22Rv1 (cell line): ENCODE data around the gene SLC2A4RG.
A peak's percentile ranks its signal among the peaks of the same experiment; 100 is the strongest.

Experiments
- H3K27ac ChIP-seq: fragments of 450-650 bp; 2 replicates; pipeline ENCODE4 v1.5.1; 2017
- CTCF ChIP-seq: fragments of 450-650 bp; IDR thresholded peaks from 2 replicates; pipeline ENCODE4 v1.5.1; 2017; ENCODE audit warnings: mild to moderate bottlenecking
- ZFX ChIP-seq: fragments of 450-650 bp; IDR thresholded peaks from 2 replicates; pipeline ENCODE4 v1.6.1; 2017; ENCODE audit warnings: antibody characterized with exemption, borderline replicate concordance

SLC2A4RG gene

DNA sequence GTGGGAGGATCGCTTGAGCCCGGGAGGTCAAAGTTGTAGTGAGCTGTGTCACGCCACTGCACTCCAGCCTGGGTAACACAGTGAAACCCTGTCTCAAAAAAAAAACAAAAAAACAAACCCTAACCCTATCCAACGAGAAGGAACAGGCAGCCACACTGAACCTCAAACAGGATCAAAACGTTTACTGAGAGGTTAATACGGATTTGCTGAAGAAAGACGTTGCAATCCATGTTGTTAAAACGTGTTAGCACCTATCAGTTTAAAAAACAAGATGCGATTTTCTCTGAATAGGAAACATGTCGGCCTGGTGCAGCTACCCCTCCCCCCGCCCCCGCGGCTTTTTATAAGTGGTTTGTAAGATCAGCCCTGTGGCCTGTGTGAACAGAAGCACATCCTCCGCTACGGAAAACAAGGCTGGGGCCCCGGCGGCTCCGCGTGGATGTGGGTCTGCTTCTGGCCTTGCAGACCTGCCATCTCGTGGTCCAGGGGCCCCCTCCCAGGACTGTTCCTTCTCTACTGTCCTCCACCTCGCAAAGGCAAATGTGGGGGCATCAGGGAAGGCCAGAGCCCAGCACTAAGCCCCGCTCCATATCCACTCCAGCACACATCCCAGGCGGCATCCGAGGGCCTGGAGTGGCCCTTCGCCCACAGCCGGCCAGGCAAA, 11.4 kb downstream of the SLC2A4RG start:
- TF ChIP-seq ZFX (no peak), CTCF (no peak)
- H3K27ac ChIP-seq: no peak overlapping the region

DNA sequence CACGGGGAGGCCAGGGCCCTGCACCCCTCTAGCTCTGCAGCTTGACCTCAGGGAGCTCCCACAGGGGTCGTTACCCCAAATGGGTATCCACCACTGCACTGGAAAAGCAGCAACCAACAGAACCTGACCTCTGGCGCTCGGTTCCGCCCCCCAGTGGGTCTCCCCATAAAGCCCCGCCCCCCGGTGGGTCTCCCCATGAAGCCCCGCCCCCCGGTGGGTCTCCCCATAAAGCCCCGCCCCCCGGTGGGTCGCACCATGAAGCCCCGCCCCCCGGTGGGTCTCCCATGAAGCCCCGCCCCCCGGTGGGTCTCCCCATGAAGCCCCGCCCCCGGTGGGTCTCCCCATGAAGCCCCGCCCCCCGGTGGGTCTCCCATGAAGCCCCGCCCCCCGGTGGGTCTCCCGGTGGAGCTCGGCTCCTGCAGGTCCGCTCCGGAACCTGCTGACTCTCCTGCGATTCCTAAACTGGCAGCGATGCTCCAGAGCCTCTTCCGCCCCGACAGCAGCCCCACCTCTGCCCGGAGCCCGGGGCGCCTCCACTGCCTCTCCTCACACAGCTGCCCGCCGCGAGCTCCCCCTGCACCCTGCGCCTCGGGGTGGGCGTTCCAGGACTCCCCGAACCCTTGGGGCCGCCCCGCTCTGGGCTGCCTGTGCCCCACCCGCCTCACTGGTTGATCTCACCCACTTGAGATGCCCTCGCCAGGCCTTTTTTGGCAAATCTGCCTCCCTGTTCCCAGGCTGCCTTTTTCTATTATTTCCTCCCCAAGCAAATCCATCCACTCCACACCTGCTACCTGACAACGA, 12.1 kb downstream of the SLC2A4RG start:
- no peak for TF ChIP-seq ZFX
- TF ChIP-seq CTCF: no peak
- H3K27ac ChIP-seq: no peak overlapping the region

DNA sequence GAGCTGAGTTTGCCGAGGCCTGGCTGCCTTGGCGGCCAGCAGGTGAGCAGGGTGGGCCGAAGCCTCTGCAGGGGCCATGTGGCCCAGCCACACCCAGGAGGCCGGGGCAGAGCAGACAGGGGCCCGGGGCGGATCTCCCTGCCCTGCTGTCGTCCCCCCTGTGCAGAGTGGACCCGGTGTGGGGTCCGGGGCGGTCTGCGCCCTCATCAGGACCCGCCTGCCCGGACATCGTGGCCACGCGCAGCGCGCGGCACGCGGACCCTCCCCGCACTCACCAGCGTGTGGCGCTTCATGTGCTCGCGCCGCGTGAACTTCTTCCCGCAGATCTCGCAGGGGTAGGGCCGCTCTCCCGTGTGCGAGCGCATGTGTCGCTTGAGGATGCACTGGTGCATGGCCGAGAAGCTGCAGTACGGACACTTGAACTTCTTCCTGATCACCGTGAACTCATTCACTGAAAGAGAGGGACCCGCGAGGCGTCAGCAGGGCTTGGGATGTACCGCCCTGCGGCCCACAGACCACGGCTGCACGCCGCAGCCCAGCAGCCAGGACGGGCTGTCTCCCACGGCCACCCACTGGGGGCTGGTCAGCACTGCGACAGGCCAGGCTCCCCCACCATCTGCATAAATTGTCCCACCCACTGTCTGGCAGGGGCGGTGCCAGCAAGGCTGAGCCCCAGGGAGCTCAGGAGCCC, 13.0 kb downstream of the SLC2A4RG start:
- no peak overlapping the region for H3K27ac ChIP-seq
- TF ChIP-seq CTCF (peak; percentile 34), ZFX (no peak)

GRCh38 chr20:63753381-63753780, 13.8 kb downstream of the SLC2A4RG start:
- no peak for TF ChIP-seq ZFX
- TF ChIP-seq CTCF: no peak
- H3K27ac ChIP-seq: no peak overlapping the region

GRCh38 chr20:63754008-63754407, 14.4 kb downstream of the SLC2A4RG start:
- no peak overlapping the region for H3K27ac ChIP-seq
- no peak for TF ChIP-seq ZFX
- TF ChIP-seq CTCF: no peak

GRCh38 chr20:63755933-63756647, 16.5 kb downstream of the SLC2A4RG start:
- TF ChIP-seq ZFX (no peak), CTCF (no peak)

More at GRCh38 chr20:63755933-63756647, 16.5 kb downstream of the SLC2A4RG start:
- H3K27ac ChIP-seq: no peak overlapping the region
